T-cell (primary cell): ENCODE data around the gene ANKRD13D. TPM values are rescaled to one million over a fixed set of nuclear protein-coding genes. Genes with fewer than 3 reads are reported as not detected.
A peak's percentile ranks its signal among the peaks of the same experiment; 100 is the strongest.

ENCODE experiments used
- ATAC-seq, 4 experiments: fragments of 200-7000 bp in 3 of 4; fragments of 150-1000 bp in 1 of 4; cut with Tn5 transposase; replicated peaks in 1 of 4; 1 replicate in 3 of 4; 2 replicates in 1 of 4; pipeline ENCODE4 v1.10.0; 2021; ENCODE audit warnings: moderate library complexity in 3 of 4, mild to moderate bottlenecking in 2 of 4, moderate number of reproducible peaks in 1 of 4
- CTCF ChIA-PET, 2 donors: fragments of 300-600 bp; sonication (Branson Sonifier 250); formaldehyde crosslinking; loops; one replicate each; lab custom pipeline; 2022; ENCODE audit warnings: antibody characterized with exemption in 2 of 2; lab: Charles Lee
- POLR2A ChIA-PET, 2 donors: fragments of 300-600 bp; sonication (Branson Sonifier 250); formaldehyde crosslinking; loops; one replicate each; lab custom pipeline; 2022; ENCODE audit warnings: antibody characterized with exemption in 2 of 2; lab: Charles Lee
- DNase-seq, 35 experiments: peaks; one replicate each; pipeline versions ENCODE4 v3.0.0 to v3.0.0-alpha.2; 2013 to 2023
- H3K27ac ChIP-seq: one replicate; pipeline ENCODE4 v1.5.1; 2013; ENCODE audit warnings: low read length
- H3K27me3 ChIP-seq, 2 experiments: replicated peaks in 1 of 2; 1 replicate in 1 of 2; 2 replicates in 1 of 2; pipeline versions ENCODE4 v1.6.1 to v1.7.0; 2013; ENCODE audit warnings: low read length in 1 of 2, mixed read lengths in 1 of 2; ENCODE audit not compliant: control insufficient read depth in 2 of 2, insufficient read depth in 2 of 2; ENCODE audit errors: extremely low read depth in 1 of 2
- H3K36me3 ChIP-seq, 2 donors: 1 replicate in 1 of 2; 2 replicates in 1 of 2; pipeline versions ENCODE4 v1.6.1 to v1.7.0; 2013; ENCODE audit warnings: low read length in 1 of 2; ENCODE audit not compliant: control insufficient read depth in 2 of 2, insufficient read depth in 1 of 2; ENCODE audit errors: extremely low read depth in 1 of 2
- H3K4me1 ChIP-seq, 2 experiments: 1 replicate in 1 of 2; 2 replicates in 1 of 2; pipeline versions ENCODE4 v1.6.1 to v1.7.0; 2013; ENCODE audit warnings: low read length in 2 of 2, mixed read lengths in 1 of 2; ENCODE audit not compliant: insufficient read depth in 2 of 2, control insufficient read depth in 1 of 2; ENCODE audit errors: extremely low read depth in 1 of 2
- H3K4me3 ChIP-seq, 2 donors: 1 replicate in 1 of 2; 2 replicates in 1 of 2; pipeline versions ENCODE4 v1.5.1 to v1.7.0; 2013; ENCODE audit warnings: mild to moderate bottlenecking in 2 of 2, low read length in 1 of 2, moderate library complexity in 1 of 2; ENCODE audit not compliant: control insufficient read depth in 1 of 2; ENCODE audit errors: extremely low read depth in 1 of 2
- H3K9me3 ChIP-seq: 2 replicates; pipeline ENCODE4 v1.7.0; 2013
- H3K27ac Mint-ChIP-seq, 2 donors: one replicate each; pipeline ENCODE4 v1.8.0; 2020 to 2021; ENCODE audit warnings: mild to moderate bottlenecking in 2 of 2, mixed read lengths in 2 of 2
- H3K27me3 Mint-ChIP-seq, 2 donors: one replicate each; pipeline ENCODE4 v1.8.0; 2021 to 2022; ENCODE audit warnings: mixed read lengths in 2 of 2
- H3K36me3 Mint-ChIP-seq: one replicate; pipeline ENCODE4 v1.8.0; 2021; ENCODE audit warnings: mixed read lengths
- H3K4me1 Mint-ChIP-seq, 3 donors: one replicate each; pipeline ENCODE4 v1.8.0; 2020 to 2022; ENCODE audit warnings: mixed read lengths in 3 of 3, mild to moderate bottlenecking in 1 of 3
- H3K4me3 Mint-ChIP-seq, 3 donors: one replicate each; pipeline ENCODE4 v1.8.0; 2020 to 2022; ENCODE audit warnings: mild to moderate bottlenecking in 3 of 3, mixed read lengths in 3 of 3, moderate library complexity in 3 of 3
- H3K9me3 Mint-ChIP-seq, 3 donors: one replicate each; pipeline ENCODE4 v1.8.0; 2020 to 2022; ENCODE audit warnings: mixed read lengths in 3 of 3
- WGBS: methylation state at CpG from one replicate; pipeline ENCODE4 v1.1.5; 2013; ENCODE audit warnings: missing lambda C conversion rate; ENCODE audit not compliant: insufficient coverage; 5-methylcytosine and 5-hydroxymethylcytosine counted together
- total RNA-seq, 35 experiments: library from RNA in 6 of 35; stranded (reverse) in 6 of 35; fragments of 120-200 nt in 1 of 35; gene quantifications; one replicate each; pipeline versions ENCODE4 v1.2.1 to v1.2.4 and lab custom pipeline; 2013 to 2026

Gene ANKRD13D
- total RNA-seq, 5 donors from 2014 or later (not counting 1 experiment from before 2014, with no cell fraction given), result 150 to 249 (median 237) TPM

- ATAC-seq (no peak), DNase-seq (no peak)
- Histone ChIP-seq H3K9me3 (no peaks in the 10 kb centered on the region), H3K4me3 (no peak overlapping the region), H3K27me3 (no peaks in the 10 kb centered on the region), H3K4me1 (peaks cover 0 to 17% of the 10 kb centered on the region in 2 experiments), H3K36me3 (peaks cover 19 to 81% of the 10 kb centered on the region in 2 donors), H3K27ac (no peak overlapping the region)
- Mint-ChIP-seq H3K4me1 (peaks cover 46 to 58% (median 49%) of the 10 kb centered on the region in 3 donors), H3K36me3 (peaks cover 66% of the 10 kb centered on the region), H3K27ac (peak overlapping the region; percentile 53 to 66), H3K27me3 (no peaks in the 10 kb centered on the region), H3K9me3 (no peaks in the 10 kb centered on the region), H3K4me3 (no peak overlapping the region)
- 96% methylated on average over 13 of the region's 14 CpGs for WGBS
- ChIA-PET CTCF (interaction anchor here in 1 of 2 donors (1.0 to 1.7 kb wide), 3 partner anchors 8 to 100 kb away, joined by 3 to 6 read pairs (median 6); no protein-coding TSS in a partner anchor), POLR2A (interaction anchor here (0.6 to 1.3 kb wide), 4 partner anchors 13 to 385 kb away, joined by 3 to 6 read pairs (median 3); partner anchors contain the start of gene TBX10 (in 1 of the 2))
Measured at GRCh38 chr11:67253872-67254624, 35.1 kb upstream of the ANKRD13D start.

GRCh38 chr11:67254798-67255197 lies 34.3 kb upstream of the ANKRD13D start:
- Histone ChIP-seq H3K9me3 (no peaks in the 10 kb centered on the region), H3K27ac (no peak overlapping the region), H3K4me1 (peaks cover 0 to 17% of the 10 kb centered on the region in 2 experiments), H3K4me3 (no peak overlapping the region), H3K27me3 (no peaks in the 10 kb centered on the region), H3K36me3 (peaks cover 17 to 73% of the 10 kb centered on the region in 2 donors)
- 95% methylated on average over 10 of the region's 15 CpGs for WGBS
- peaks cover 59% of the 10 kb centered on the region for H3K36me3 Mint-ChIP-seq
- no peak overlapping the region for H3K4me3 Mint-ChIP-seq
- no peaks in the 10 kb centered on the region for H3K27me3 Mint-ChIP-seq
- DNase-seq (peak in 1 of 35 experiments; percentile 5), ATAC-seq (no peak)
- ChIA-PET POLR2A (no interaction called here), CTCF (no interaction called here)
- no peak overlapping the region for H3K27ac Mint-ChIP-seq
- no peaks in the 10 kb centered on the region for H3K9me3 Mint-ChIP-seq
- peaks cover 41 to 56% (median 47%) of the 10 kb centered on the region in 3 donors for H3K4me1 Mint-ChIP-seq

- ChIA-PET CTCF (no interaction called here), POLR2A (interaction anchor here in 1 of 2 donors (0.7 kb wide), 1 partner anchor 967 kb away, joined by 3 read pairs; the partner anchor contains the start of gene YIF1A)
- H3K4me1 ChIP-seq, result peaks cover 0 to 14% of the 10 kb centered on the region in 2 experiments
- H3K36me3 ChIP-seq, result peaks cover 14 to 68% of the 10 kb centered on the region in 2 donors
- Mint-ChIP-seq H3K4me1 (peaks cover 39 to 56% (median 46%) of the 10 kb centered on the region in 3 donors), H3K27me3 (no peaks in the 10 kb centered on the region), H3K9me3 (no peaks in the 10 kb centered on the region), H3K36me3 (peaks cover 53% of the 10 kb centered on the region), H3K4me3 (no peak overlapping the region), H3K27ac (no peak overlapping the region)
- H3K27ac ChIP-seq, result no peak overlapping the region
- H3K27me3 ChIP-seq, result no peaks in the 10 kb centered on the region
- ATAC-seq, result no peak
- DNase-seq, result no peak
- H3K4me3 ChIP-seq, result no peak overlapping the region
- WGBS, result 96% methylated on average over 9 of the region's 10 CpGs
- no peaks in the 10 kb centered on the region for H3K9me3 ChIP-seq
Measured at GRCh38 chr11:67255353-67255752, 33.8 kb upstream of the ANKRD13D start.

- DNase-seq, result no peak
- Histone ChIP-seq H3K9me3 (no peaks in the 10 kb centered on the region), H3K36me3 (peaks cover 14 to 62% of the 10 kb centered on the region in 2 donors), H3K27ac (no peak overlapping the region), H3K4me3 (no peak overlapping the region), H3K27me3 (no peaks in the 10 kb centered on the region), H3K4me1 (peaks cover 0 to 13% of the 10 kb centered on the region in 2 experiments)
- ATAC-seq, result no peak
- 88% methylated on average over 1 of the region's 8 CpGs for WGBS
- CTCF ChIA-PET, result no interaction called here
- H3K36me3 Mint-ChIP-seq, result peaks cover 48% of the 10 kb centered on the region
- POLR2A ChIA-PET, result interaction anchor here in 1 of 2 donors (0.7 kb wide), 2 partner anchors 98 to 967 kb away, joined by 3 read pairs; partner anchors contain the start of gene YIF1A
- no peak overlapping the region for H3K4me3 Mint-ChIP-seq
- no peaks in the 10 kb centered on the region for H3K27me3 Mint-ChIP-seq
- no peak overlapping the region for H3K27ac Mint-ChIP-seq
- no peaks in the 10 kb centered on the region for H3K9me3 Mint-ChIP-seq
- peaks cover 37 to 56% (median 41%) of the 10 kb centered on the region in 3 donors for H3K4me1 Mint-ChIP-seq
Measured at GRCh38 chr11:67255864-67256263, 33.2 kb upstream of the ANKRD13D start.

GRCh38 chr11:67256477-67257135 lies 32.5 kb upstream of the ANKRD13D start:
- H3K27ac ChIP-seq, result no peak overlapping the region
- no peak overlapping the region for H3K4me3 ChIP-seq
- CTCF ChIA-PET, result interaction anchor here in 1 of 2 donors (0.6 kb wide), 1 partner anchor 35 kb away, joined by 3 read pairs; no protein-coding TSS in a partner anchor
- 79% methylated on average over 3 of the region's 5 CpGs for WGBS
- POLR2A ChIA-PET, result interaction anchor here in 1 of 2 donors (0.7 kb wide), 1 partner anchor 97 kb away, joined by 3 read pairs; no protein-coding TSS in a partner anchor
- H3K4me1 ChIP-seq, result peaks cover 0 to 19% of the 10 kb centered on the region in 2 experiments
- Mint-ChIP-seq H3K27me3 (no peaks in the 10 kb centered on the region), H3K4me1 (peaks cover 33 to 53% (median 35%) of the 10 kb centered on the region in 3 donors), H3K36me3 (peaks cover 43% of the 10 kb centered on the region), H3K27ac (peak overlapping the region; percentile 48 to 63), H3K4me3 (no peak overlapping the region), H3K9me3 (no peaks in the 10 kb centered on the region)
- ATAC-seq, result no peak
- no peak for DNase-seq
- H3K27me3 ChIP-seq, result peaks cover 0 to 4% of the 10 kb centered on the region in 2 experiments
- peaks cover 14 to 55% of the 10 kb centered on the region in 2 donors for H3K36me3 ChIP-seq
- H3K9me3 ChIP-seq, result no peaks in the 10 kb centered on the region

- H3K36me3 Mint-ChIP-seq, result peaks cover 13% of the 10 kb centered on the region
- H3K27ac Mint-ChIP-seq, result no peak overlapping the region
- peak overlapping the region in 1 of 3 donors; percentile 47 for H3K4me3 Mint-ChIP-seq
- Histone ChIP-seq H3K36me3 (peaks cover 4 to 18% of the 10 kb centered on the region in 2 donors), H3K27ac (no peak overlapping the region), H3K9me3 (no peaks in the 10 kb centered on the region), H3K27me3 (peaks cover 0 to 13% of the 10 kb centered on the region in 2 experiments), H3K4me3 (no peak overlapping the region), H3K4me1 (peaks cover 10 to 38% of the 10 kb centered on the region in 2 experiments)
- DNase-seq, result no peak
- no peaks in the 10 kb centered on the region for H3K9me3 Mint-ChIP-seq
- CTCF ChIA-PET, result no interaction called here
- POLR2A ChIA-PET, result interaction anchor here in 1 of 2 donors (0.8 kb wide), 1 partner anchor 20 kb away, joined by 5 read pairs; no protein-coding TSS in a partner anchor
- ATAC-seq, result no peak
- 85% methylated on average over 4 of the region's 6 CpGs for WGBS
- peaks cover 25 to 47% (median 33%) of the 10 kb centered on the region in 3 donors for H3K4me1 Mint-ChIP-seq
- peaks cover 0 to 4% of the 10 kb centered on the region in 2 donors for H3K27me3 Mint-ChIP-seq
Measured at GRCh38 chr11:67260406-67260805, 28.7 kb upstream of the ANKRD13D start.
